ENCODE results near the gene CD40.

The CD40 gene

DNA sequence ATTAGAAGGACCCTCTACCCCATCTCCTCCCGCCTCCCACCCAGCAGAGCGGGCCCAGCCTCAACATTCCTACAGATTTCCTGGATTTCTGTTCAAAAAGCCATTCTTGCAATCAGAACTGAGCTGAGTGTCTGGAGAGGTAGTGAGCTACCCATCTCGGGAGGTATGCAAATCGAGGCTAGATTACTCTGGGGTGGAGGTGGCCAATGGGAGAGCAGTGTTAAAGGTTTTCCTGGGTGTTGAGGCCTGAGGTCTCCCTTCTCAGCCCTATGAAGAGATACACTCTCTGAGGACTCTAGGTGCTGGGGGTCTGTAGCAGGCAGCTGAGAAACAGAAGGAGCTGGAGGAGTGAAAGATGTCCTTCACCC is 57.0 kb downstream of the CD40 start:
- no peak for DNase-seq

DNA sequence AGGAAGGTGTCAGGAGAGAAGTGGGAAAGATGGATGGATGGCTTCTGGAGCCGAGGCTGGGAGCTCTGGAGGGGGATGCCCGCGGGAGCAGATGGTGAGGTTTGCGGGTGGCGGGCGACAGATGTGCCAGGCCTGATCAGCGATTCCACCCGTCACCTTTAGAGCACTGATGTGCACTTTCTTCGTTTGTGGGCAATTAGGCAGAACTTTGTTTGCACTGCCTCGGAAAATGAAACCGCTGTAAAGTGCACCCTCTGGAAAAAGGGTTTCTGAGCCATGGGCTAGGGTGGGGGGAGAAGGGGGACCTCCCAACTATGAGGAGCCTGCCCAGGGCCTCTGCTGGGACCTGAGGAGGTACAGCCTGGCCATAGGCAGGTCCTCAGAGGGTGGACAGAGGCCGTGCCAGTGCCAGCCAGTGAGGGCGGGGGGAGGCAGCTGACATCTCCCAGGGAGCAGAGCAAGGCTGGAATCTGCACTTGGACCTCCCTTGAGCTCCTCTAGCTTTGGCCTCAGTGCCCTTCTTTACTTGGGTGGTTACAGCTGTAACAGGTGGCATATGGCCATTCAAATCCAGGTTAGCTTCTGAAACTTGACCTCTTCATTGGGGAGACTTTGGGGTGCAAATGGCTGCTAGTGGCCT is 58.7 kb downstream of the CD40 start:
- DNase-seq = no peak

DNA sequence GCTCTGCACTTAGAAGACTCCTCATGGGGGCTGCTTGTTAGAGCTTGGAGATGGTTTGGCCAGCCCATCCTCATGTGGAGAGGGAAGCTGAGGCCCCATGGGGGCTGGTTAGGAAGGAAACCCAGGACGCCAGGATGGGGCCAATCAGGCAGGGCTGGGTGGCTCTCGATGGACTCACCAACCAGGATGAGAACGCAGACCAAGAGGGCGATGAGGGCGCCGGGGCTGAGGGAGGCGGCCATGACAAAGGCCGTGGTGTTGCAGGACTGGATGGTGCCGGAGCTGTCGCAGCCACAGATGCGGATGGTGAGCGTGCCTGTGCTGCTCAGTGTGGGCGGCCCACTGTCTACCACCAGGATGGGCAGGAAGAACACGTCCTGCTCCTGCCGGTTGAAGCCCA is 59.7 kb downstream of the CD40 start:
- DNase-seq = no peak

GRCh38 chr20:46178891-46179290 is 60.8 kb downstream of the CD40 start:
- DNase-seq = peak; percentile 67 to 70
